ENCODE data around the gene TSPAN18. TPM values are rescaled to one million over a fixed set of nuclear protein-coding genes. Genes with fewer than 3 reads are reported as not detected.

Gene TSPAN18
- polyA plus RNA-seq, 4 donors, result 53.1 to 61.4 (median 57.6) TPM

- DNase-seq (ENCODE audit: low read depth in 4 of 4, low spot score in 3 of 4), result no peak
Measured at GRCh38 chr11:44815917-44816456, 89.2 kb downstream of the TSPAN18 start.

GRCh38 chr11:44816761-44817160 lies 90.0 kb downstream of the TSPAN18 start:
- no peak for DNase-seq (ENCODE audit: low read depth in 4 of 4, low spot score in 3 of 4)

GRCh38 chr11:44817207-44817949 lies 90.6 kb downstream of the TSPAN18 start:
- DNase-seq (ENCODE audit: low read depth in 4 of 4, low spot score in 3 of 4), result no peak

GRCh38 chr11:44818110-44818509 lies 91.3 kb downstream of the TSPAN18 start:
- no peak for DNase-seq (ENCODE audit: low read depth in 4 of 4, low spot score in 3 of 4)

DNA sequence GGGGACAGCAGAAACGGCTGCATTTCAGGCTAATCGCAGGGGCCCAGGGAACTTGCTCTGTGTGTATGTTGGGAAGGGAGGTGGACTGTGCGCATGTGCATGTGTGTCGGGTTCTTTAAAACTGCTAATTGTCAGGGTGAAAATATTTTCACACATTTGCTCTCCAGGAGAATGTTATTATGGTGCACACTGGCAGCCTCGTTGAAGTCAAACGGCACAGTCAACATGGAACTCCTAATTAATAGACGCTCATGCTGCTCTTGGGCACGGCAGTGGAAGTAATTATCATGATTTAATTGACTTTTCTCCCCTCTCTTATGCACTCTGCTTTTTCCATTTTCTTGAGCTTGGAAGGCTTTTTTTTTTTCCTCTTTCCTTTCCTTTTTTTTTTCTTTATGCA lies 92.6 kb downstream of the TSPAN18 start:
- no peak for DNase-seq (ENCODE audit: low read depth in 4 of 4, low spot score in 3 of 4)

DNA sequence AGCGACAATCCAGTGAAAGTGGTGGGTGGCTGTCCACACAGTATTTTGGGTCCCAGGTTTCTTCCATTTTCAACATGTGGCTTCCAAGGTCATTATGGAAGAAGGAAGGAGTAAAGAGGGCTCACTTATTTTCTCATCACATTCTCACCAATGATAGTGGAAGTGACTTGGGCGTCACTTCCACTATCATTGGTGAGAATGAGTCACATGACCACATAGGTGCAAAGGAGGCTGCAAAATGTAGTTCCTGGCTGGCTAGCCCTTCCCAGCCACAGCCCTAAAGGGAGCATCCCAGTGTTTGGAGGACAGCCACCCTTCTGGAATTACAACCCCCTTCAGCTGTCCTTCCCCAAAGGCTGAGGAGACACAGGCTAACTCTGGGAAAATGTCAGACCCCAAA lies 95.6 kb downstream of the TSPAN18 start:
- DNase-seq (ENCODE audit: low read depth in 4 of 4, low spot score in 3 of 4), result no peak

DNA sequence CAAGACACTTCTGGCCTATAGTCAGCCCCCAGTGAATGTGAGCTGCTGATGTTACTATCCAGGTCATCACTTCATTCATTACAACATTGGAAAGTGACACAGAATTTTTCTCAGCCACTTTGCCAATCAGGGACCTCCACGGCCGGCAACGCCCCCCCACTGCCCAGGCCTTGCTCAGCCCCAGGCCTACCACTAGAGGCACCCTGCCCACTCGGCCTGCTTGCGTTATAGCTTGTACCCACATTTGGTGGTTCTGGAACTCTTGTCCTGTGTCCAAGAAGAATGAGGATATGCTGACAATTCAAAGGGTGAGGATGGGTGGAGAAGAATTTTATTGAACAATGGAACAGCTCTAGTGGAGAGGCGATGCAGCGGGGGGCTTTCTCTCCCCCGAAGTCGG lies 96.2 kb downstream of the TSPAN18 start:
- DNase-seq (ENCODE audit: low read depth in 4 of 4, low spot score in 3 of 4), result no peak

- DNase-seq (ENCODE audit: low read depth in 4 of 4, low spot score in 3 of 4), result no peak
Measured at GRCh38 chr11:44823868-44824267, 97.1 kb downstream of the TSPAN18 start.

DNA sequence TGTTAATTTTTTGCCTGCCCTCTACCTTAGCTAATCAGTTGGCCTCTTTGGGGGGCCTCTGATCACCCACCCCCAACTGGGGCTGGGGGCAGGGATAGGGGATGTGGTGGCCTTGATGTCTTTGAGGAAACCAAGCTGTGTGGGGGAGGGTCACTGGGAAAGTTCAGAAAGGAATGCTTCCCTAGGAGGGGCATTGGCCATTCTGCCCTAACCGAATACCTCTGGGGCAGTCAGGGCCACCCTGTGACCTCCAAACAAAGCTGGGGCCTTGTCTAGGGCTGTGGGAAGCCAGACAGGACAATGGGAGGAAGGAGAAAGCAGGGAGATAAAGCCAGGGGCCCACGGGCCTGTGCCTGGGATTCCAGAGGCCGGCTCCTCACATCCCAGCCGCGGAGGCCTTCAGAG lies 97.5 kb downstream of the TSPAN18 start:
- no peak for DNase-seq (ENCODE audit: low read depth in 4 of 4, low spot score in 3 of 4)

DNA sequence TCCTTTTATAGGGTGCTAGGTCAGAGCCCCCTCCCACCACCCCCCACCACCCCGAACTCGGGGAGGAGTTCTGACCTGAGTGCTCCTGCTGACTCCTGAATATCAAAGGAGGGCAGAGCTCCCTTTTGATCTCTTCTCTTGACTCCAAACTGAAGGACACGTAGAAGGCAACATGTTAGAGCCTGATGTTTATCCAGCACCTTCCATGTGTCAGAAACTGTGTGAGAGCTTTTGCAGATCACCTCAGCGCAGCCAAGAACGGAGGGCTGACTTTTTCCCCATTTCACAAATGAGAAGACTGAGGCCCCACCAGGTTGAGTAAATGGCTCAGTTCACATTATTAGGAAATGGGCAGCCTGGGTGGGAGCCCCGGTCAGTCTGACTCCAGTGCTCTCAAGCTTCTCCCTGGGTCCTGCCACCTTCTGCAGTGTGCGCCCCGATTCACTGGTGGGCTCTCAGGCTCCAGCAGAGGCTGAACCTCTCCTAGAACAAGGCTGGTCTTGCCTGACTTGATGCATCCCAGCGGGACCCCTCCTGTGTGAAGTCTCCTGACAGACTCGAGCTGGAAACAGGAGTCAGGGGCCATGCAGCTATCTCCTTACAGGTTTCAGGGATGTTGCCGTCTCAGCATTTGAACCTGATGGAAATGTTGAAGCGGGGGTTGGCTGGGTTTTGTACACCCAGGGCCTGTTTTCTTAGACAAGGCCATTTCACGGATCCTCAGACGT lies 98.5 kb downstream of the TSPAN18 start:
- DNase-seq (ENCODE audit: low read depth in 4 of 4, low spot score in 3 of 4), result no peak

GRCh38 chr11:44826922-44827643 lies 100.3 kb downstream of the TSPAN18 start:
- DNase-seq (ENCODE audit: low read depth in 4 of 4, low spot score in 3 of 4), result no peak

DNA sequence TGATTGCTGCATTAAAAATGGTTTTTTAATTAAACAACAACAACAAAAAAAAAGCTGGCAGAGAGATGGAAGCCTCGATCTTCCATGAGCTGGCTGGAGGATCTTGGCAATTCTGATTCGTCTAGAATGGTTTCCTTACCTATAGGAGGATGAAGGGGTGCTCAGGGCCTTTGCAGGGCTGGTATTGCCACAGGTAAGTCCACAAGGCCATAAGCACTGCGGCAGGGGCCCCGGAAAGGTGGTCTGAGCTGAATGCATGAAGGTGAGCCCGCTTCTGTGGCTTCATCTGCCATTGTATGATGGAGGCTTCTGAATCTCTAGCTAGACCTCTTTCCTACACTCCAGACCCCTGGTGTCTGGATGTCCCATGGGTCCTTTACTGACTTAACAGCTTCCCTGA lies 101.5 kb downstream of the TSPAN18 start:
- DNase-seq (ENCODE audit: low read depth in 4 of 4, low spot score in 3 of 4), result no peak

DNA sequence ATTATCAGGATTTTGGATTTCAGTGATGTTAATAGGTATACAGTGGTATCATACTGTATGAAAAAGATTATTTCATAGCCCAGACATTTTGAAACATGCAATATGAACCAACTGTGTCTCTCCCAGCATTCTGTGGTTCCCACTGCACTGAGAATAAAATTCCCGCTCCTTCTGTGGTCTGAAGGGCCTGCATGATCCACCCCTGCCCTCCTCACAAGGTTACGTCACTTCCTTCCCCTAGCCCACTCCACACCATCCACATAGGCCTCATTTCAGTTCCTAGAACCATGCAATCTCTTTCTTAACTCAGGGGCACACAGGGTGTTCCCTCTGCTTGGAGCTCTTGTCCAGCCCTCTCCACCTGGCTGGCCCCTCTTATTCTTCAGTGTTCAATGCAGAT lies 103.1 kb downstream of the TSPAN18 start:
- no peak for DNase-seq (ENCODE audit: low read depth in 4 of 4, low spot score in 3 of 4)

DNA sequence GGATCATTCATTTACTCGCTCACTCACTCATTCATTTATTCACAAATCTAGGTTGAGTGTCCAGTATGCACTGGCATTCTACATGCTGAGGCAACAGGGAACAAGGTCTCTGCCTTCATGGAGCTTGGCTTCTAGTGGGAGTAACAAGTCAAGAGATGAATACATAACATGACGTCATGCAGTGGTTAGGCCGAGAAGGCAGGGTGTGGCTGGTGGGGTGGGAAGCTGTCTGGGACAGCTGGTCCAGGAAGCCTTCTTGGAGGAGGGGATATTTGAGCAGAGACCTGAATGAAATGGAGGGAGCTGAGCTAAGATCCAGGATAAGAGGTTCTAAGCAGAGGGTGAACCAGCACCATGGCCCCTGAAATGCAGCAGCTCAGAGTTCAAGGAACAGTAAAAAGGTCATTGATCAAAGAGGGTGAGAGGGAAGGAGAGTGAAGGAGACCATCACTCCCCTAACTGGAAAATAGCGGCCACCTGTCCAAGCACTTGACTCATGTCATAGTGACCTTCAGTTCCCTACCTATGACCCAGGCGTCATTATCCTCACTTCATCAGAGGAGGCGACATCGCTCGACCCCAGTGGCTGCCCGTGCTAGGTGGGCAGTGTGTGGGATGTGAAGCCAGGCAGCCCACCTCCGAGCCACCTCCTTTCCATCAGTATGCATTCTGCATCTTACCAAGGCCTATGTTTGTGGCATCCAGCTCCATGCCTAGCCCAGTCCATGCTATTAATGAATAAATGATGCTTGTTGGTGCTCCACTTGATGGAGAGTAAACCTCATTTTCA lies 105.0 kb downstream of the TSPAN18 start:
- DNase-seq (ENCODE audit: low read depth in 4 of 4, low spot score in 3 of 4), result no peak

DNA sequence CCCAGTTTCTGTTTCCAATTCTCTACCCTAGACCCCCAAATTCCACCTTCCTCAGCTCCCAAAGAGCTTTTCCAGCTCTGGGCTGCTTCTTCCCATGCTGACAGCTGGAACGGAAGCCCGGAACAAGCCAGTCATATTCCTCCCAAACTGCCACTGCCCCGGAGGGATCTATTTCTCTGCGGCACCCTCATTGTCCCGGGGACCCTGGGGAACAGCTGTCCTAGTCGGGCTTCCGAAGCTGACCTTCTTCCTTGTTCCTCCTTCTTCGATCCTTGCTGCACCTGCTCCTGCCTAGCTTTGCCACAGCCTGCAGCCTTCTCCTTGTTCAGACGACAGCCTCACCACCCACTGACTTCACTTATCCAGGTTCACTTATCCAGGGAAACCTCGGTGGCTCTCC lies 105.7 kb downstream of the TSPAN18 start:
- no peak for DNase-seq (ENCODE audit: low read depth in 4 of 4, low spot score in 3 of 4)

GRCh38 chr11:44833221-44833876 lies 106.6 kb downstream of the TSPAN18 start:
- no peak for DNase-seq (ENCODE audit: low read depth in 4 of 4, low spot score in 3 of 4)

GRCh38 chr11:44833877-44834452 lies 107.2 kb downstream of the TSPAN18 start:
- DNase-seq (ENCODE audit: low read depth in 4 of 4, low spot score in 3 of 4), result no peak

- no peak for DNase-seq (ENCODE audit: low read depth in 4 of 4, low spot score in 3 of 4)
Measured at GRCh38 chr11:44834846-44835245, 108.1 kb downstream of the TSPAN18 start.

- DNase-seq (ENCODE audit: low read depth in 4 of 4, low spot score in 3 of 4), result no peak
Measured at GRCh38 chr11:44835296-44835695, 108.5 kb downstream of the TSPAN18 start.

DNA sequence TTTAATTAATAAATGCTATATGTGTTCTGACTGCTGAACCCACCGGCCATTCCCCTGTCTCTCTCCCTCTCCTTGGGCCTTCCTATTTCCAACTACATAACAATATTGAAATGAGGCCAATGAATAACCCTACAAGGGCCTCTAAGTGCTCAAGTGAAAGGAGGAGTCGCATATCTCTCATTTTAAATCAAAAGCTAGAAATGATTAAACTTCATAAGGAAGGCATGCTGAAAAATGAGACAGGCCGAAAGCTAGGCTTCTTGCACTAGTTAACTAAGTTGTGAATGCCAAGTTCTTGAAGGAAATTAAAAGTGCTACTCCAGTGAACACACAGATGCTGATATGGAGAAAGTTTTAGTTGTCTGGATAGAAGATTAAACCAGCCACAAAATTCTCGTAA lies 109.2 kb downstream of the TSPAN18 start:
- no peak for DNase-seq (ENCODE audit: low read depth in 4 of 4, low spot score in 3 of 4)

All from right renal pelvis (tissue), 4 donors.